K562 (cell line): Measurements from ENCODE around the gene FAM117B. TPM values are rescaled to one million over a fixed set of nuclear protein-coding genes. Genes with fewer than 3 reads are reported as not detected.

Experiments used
- ATAC-seq: fragments of 200-7000 bp; cut with Tn5 transposase; 3 replicates; pipeline ENCODE4 v1.9.1; 2020; ENCODE audit warnings: moderate library complexity
- BruUV-seq: library from RNA; stranded (reverse); fragments of 400-500 nt; replicated peaks from 2 replicates; lab custom pipeline; 2021; lab: Mats Ljungman, UMichigan
- CTCF ChIA-PET: fragments of 300-600 bp; formaldehyde crosslinking; extraction: SDS; loops from one replicate; lab custom pipeline; 2021; ENCODE audit warnings: low intra/inter-chr PET ratio; lab: Yijun Ruan, JAX
- POLR2A ChIA-PET: fragments of 300-600, 350-650 bp; sonication (Branson Sonifier 250); formaldehyde crosslinking; extraction: SDS; loops from one replicate; lab custom pipeline; 2021; ENCODE audit warnings: antibody characterized with exemption, inconsistent platforms; lab: Yijun Ruan, JAX
- DNase-seq, 4 experiments: peaks; one replicate each; pipeline versions ENCODE4 v3.0.0 to v3.0.0-alpha.2; 2011 to 2018; ENCODE audit warnings: low spot score in 3 of 4, mixed read lengths in 3 of 4; ENCODE audit errors: extremely low read depth in 1 of 4
- FAIRE-seq: peaks from 2 replicates; lab custom pipeline; 2011; peaks lifted over from hg19 to GRCh38; lab: Jason Lieb, UNC
- H2AFZ ChIP-seq: 2 replicates; pipeline ENCODE4 v1.6.0; 2011; ENCODE audit warnings: low read depth, low read length, control low read depth, inconsistent platforms
- H3K27ac ChIP-seq: fragments of 200-600 bp; 3 replicates; pipeline ENCODE4 v1.8.0; 2011; ENCODE audit warnings: low read depth, mild to moderate bottlenecking, control low read depth, inconsistent platforms, low read length, moderate library complexity, mixed read lengths; ENCODE audit errors: extremely low read depth
- H3K27me3 ChIP-seq, 2 experiments: fragments of 300-600 bp in 1 of 2; 2 replicates in 1 of 2; 3 replicates in 1 of 2; pipeline versions ENCODE4 v1.6.0 to v1.8.0; 2011; ENCODE audit warnings: inconsistent platforms in 2 of 2, low read length in 2 of 2, mild to moderate bottlenecking in 1 of 2, mixed read lengths in 1 of 2, moderate library complexity in 1 of 2; ENCODE audit not compliant: control insufficient read depth in 2 of 2, insufficient read depth in 2 of 2
- H3K36me3 ChIP-seq: fragments of 300-600 bp; 3 replicates; pipeline ENCODE4 v1.8.0; 2011; ENCODE audit warnings: mild to moderate bottlenecking, low read length, inconsistent platforms; ENCODE audit not compliant: control insufficient read depth, insufficient read depth
- H3K4me1 ChIP-seq, 2 experiments: fragments of 200-600 bp in 1 of 2; replicated peaks in 1 of 2; 2 replicates in 1 of 2; 3 replicates in 1 of 2; pipeline versions ENCODE4 v1.5.1 to v1.8.0; 2011; ENCODE audit warnings: inconsistent platforms in 2 of 2, low read length in 2 of 2, mild to moderate bottlenecking in 1 of 2, mixed read lengths in 1 of 2, moderate library complexity in 1 of 2; ENCODE audit not compliant: control insufficient read depth in 2 of 2, insufficient read depth in 2 of 2
- H3K4me2 ChIP-seq: 2 replicates; pipeline ENCODE4 v1.6.1; 2011; ENCODE audit warnings: low read length, control low read depth, inconsistent platforms, mixed read lengths; ENCODE audit not compliant: insufficient read depth
- H3K4me3 ChIP-seq: fragments of 200-600 bp; sonication (generic), shearing (Covaris generic); 2 replicates; pipeline ENCODE4 v1.5.1; 2016; ENCODE audit warnings: control low read depth, inconsistent platforms
- H3K79me2 ChIP-seq: fragments of 200-600 bp; 3 replicates; pipeline ENCODE4 v1.8.0; 2011; ENCODE audit warnings: low read length, inconsistent platforms; ENCODE audit not compliant: control insufficient read depth, insufficient read depth
- H3K9ac ChIP-seq, 2 experiments: 2 replicates each; pipeline versions ENCODE4 v1.6.0 to v1.6.1; 2011; ENCODE audit warnings: low read depth in 2 of 2, low read length in 2 of 2, control low read depth in 1 of 2, inconsistent platforms in 1 of 2, mild to moderate bottlenecking in 1 of 2, mixed read lengths in 1 of 2; ENCODE audit not compliant: insufficient read depth in 1 of 2
- H3K9me1 ChIP-seq: one replicate; pipeline ENCODE4 v1.6.0; 2011; ENCODE audit warnings: inconsistent platforms, mild to moderate bottlenecking, low read length, moderate library complexity; ENCODE audit not compliant: control insufficient read depth, insufficient read depth
- H3K9me3 ChIP-seq: replicated peaks from 2 replicates; pipeline ENCODE4 v1.5.1; 2011; ENCODE audit warnings: low read depth, low read length, inconsistent platforms; ENCODE audit not compliant: control insufficient read depth, insufficient read depth
- H4K20me1 ChIP-seq: replicated peaks from 2 replicates; pipeline ENCODE4 v1.6.1; 2011; ENCODE audit warnings: low read length, inconsistent platforms, mixed read lengths; ENCODE audit not compliant: control insufficient read depth, insufficient read depth
- CC2D1A ChIP-seq: fragments of 450-650 bp; IDR thresholded peaks from 2 replicates; pipeline ENCODE4 v1.6.1; 2017; ENCODE audit warnings: mild to moderate bottlenecking
- CEBPB ChIP-seq: fragments of 450-650 bp; IDR thresholded peaks from 2 replicates; pipeline ENCODE4 v1.6.1; 2016; ENCODE audit warnings: missing genetic modification characterization, missing compliant biosample characterization
- KDM1A ChIP-seq, 2 experiments: fragments of 450-650 bp; IDR thresholded peaks; 2 replicates each; pipeline ENCODE4 v1.6.1; 2016; ENCODE audit warnings: mild to moderate bottlenecking in 2 of 2
- MAFF ChIP-seq: IDR thresholded peaks from 2 replicates; pipeline ENCODE4 v1.6.1; 2012; ENCODE audit warnings: low read length, improper control_type of control experiment
- ZNF311 ChIP-seq: fragments of 250-450 bp; sonication (Bioruptor Pico); IDR thresholded peaks from 2 replicates; pipeline ENCODE4 v1.4.0; 2020; ENCODE audit warnings: mild to moderate bottlenecking, moderate library complexity
- WGBS: fragments of 100-300 bp; shearing (Covaris generic); methylation state at CpG from one replicate; pipeline ENCODE4 v1.1.6; 2016; ENCODE audit warnings: low coverage, mixed read lengths; ENCODE audit not compliant: insufficient coverage; ENCODE audit errors: missing lambda C conversion rate; 5-methylcytosine and 5-hydroxymethylcytosine counted together
- in situ Hi-C: fragments of 300-500 bp; cut with MboI; formaldehyde crosslinking; loops from 4 replicates; pipeline ENCODE4 v1.15.0; 2018; ENCODE audit warnings: inconsistent platforms, mixed read lengths
- intact Hi-C: fragments of 100-400 bp; cut with micrococcal nuclease; formaldehyde crosslinking; loops from 2 replicates; pipeline ENCODE4 v1.14.2; 2022
- polyA plus RNA-seq, 8 experiments: library from polyadenylated mRNA; depleted of rRNA in 4 of 8; stranded (reverse) in 5 of 8; unstranded in 3 of 8; fragments of >200 nt; fragmentation: Nextera tagmentation in 2 of 8; fragmentation: Illumina TruSeq in 1 of 8; extraction: Ambion mirVana in 2 of 8; extraction: Trizol in 1 of 8; gene quantifications; 2 replicates each; pipeline versions ENCODE4 v1.2.1 to v1.2.3, GENCODE V29; 2011 to 2014; ENCODE audit warnings: inconsistent platforms in 1 of 8, missing spikeins in 1 of 8
- total RNA-seq, 7 experiments: library from RNA; depleted of rRNA in 6 of 7; stranded (reverse); fragments of >200 nt in 6 of 7; fragmentation: Illumina TruSeq in 2 of 7; extraction: Trizol in 2 of 7; gene quantifications; 2 replicates each; pipeline versions ENCODE4 v1.2.1 to v1.2.3, GENCODE V29; 2011 to 2021; ENCODE audit warnings: low replicate concordance in 1 of 7
- TF ChIP-seq, protein P1 (sequence below): fragments of 450-650 bp; IDR thresholded peaks from 2 replicates; pipeline ENCODE4 v1.6.1; 2016; ENCODE audit warnings: low read depth, mild to moderate bottlenecking, moderate library complexity
- TF ChIP-seq, protein P2 (sequence below): sonication (generic); formaldehyde crosslinking; IDR thresholded peaks from 2 replicates; pipeline ENCODE4 v1.8.1; 2023; ENCODE audit warnings: mild to moderate bottlenecking, missing genetic modification reagents
- TF ChIP-seq, protein P3 (sequence below): fragments of 250-450 bp; sonication (Bioruptor Pico); IDR thresholded peaks from 2 replicates; pipeline ENCODE4 v1.4.0; 2020; ENCODE audit warnings: mild to moderate bottlenecking, moderate library complexity, borderline replicate concordance

Gene FAM117B
- total and polyA plus RNA-seq, 9 of the 15 experiments (the other 6 are each of a cell fraction or from before 2014, with no cell fraction given), result 1.6 to 5.2 (median 2.6) TPM

DNA sequence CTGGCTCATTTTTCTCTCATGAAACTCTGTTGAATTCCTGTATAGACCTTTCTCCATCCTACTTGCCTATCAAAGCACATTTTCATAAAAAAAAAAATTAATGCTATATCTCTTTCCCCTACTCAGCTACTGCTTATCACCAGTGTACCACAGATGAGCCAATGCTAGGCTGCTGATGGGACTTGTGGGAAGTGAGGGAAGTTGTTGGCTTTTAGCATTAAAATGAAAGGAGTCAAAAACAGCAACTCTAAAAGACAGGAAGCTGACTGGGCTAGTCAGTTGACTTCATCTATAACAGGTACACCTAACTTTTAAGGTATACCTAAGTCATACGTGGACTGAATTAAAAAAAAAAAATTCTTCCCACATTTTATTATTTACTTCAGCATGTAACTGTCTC is 102.1 kb downstream of the FAM117B start:
- no peaks in the 10 kb centered on the region for H3K79me2 ChIP-seq
- CTCF ChIA-PET, result no interaction called here
- in situ Hi-C loops, result no loop called here
- no peak for ATAC-seq
- no peak for FAIRE-seq
- no peak for TF ChIP-seq ZNF311 (CRISPR knock-in tag)
- TF ChIP-seq, protein P1, sequence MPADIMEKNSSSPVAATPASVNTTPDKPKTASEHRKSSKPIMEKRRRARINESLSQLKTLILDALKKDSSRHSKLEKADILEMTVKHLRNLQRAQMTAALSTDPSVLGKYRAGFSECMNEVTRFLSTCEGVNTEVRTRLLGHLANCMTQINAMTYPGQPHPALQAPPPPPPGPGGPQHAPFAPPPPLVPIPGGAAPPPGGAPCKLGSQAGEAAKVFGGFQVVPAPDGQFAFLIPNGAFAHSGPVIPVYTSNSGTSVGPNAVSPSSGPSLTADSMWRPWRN, result no peak
- no peak for TF ChIP-seq KDM1A (IDR thresholded peaks at IDR 0.05)
- TF ChIP-seq CEBPB (tag), result no peak
- no peak for TF ChIP-seq MAFF
- TF ChIP-seq, protein P2, sequence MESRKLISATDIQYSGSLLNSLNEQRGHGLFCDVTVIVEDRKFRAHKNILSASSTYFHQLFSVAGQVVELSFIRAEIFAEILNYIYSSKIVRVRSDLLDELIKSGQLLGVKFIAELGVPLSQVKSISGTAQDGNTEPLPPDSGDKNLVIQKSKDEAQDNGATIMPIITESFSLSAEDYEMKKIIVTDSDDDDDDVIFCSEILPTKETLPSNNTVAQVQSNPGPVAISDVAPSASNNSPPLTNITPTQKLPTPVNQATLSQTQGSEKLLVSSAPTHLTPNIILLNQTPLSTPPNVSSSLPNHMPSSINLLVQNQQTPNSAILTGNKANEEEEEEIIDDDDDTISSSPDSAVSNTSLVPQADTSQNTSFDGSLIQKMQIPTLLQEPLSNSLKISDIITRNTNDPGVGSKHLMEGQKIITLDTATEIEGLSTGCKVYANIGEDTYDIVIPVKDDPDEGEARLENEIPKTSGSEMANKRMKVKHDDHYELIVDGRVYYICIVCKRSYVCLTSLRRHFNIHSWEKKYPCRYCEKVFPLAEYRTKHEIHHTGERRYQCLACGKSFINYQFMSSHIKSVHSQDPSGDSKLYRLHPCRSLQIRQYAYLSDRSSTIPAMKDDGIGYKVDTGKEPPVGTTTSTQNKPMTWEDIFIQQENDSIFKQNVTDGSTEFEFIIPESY, result no peak
- TF ChIP-seq, protein P3, sequence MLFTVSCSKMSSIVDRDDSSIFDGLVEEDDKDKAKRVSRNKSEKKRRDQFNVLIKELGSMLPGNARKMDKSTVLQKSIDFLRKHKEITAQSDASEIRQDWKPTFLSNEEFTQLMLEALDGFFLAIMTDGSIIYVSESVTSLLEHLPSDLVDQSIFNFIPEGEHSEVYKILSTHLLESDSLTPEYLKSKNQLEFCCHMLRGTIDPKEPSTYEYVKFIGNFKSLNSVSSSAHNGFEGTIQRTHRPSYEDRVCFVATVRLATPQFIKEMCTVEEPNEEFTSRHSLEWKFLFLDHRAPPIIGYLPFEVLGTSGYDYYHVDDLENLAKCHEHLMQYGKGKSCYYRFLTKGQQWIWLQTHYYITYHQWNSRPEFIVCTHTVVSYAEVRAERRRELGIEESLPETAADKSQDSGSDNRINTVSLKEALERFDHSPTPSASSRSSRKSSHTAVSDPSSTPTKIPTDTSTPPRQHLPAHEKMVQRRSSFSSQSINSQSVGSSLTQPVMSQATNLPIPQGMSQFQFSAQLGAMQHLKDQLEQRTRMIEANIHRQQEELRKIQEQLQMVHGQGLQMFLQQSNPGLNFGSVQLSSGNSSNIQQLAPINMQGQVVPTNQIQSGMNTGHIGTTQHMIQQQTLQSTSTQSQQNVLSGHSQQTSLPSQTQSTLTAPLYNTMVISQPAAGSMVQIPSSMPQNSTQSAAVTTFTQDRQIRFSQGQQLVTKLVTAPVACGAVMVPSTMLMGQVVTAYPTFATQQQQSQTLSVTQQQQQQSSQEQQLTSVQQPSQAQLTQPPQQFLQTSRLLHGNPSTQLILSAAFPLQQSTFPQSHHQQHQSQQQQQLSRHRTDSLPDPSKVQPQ, result no peak
- TF ChIP-seq CC2D1A, result no peak
- TF ChIP-seq, all 486 proteins: peak for 0
- no peak overlapping the region for H3K4me2 ChIP-seq
- H3K4me3 ChIP-seq, result no peak overlapping the region
- H3K4me1 ChIP-seq, result no peaks in the 10 kb centered on the region
- no peaks in the 10 kb centered on the region for H4K20me1 ChIP-seq
- H3K27ac ChIP-seq, result no peak overlapping the region
- H2AFZ ChIP-seq, result no peak overlapping the region
- no peaks in the 10 kb centered on the region for H3K9me3 ChIP-seq
- intact Hi-C loops, result no loop called here
- DNase-seq, result no peak
- no peaks in the 10 kb centered on the region for H3K27me3 ChIP-seq
- H3K9ac ChIP-seq, result no peak overlapping the region
- no TSS peak for BruUV-seq
- H3K9me1 ChIP-seq, result no peaks in the 10 kb centered on the region
- H3K36me3 ChIP-seq, result no peaks in the 10 kb centered on the region
- POLR2A ChIA-PET, result no interaction called here
- 80% methylated on average over 1 of the region's 1 CpG for WGBS
